HG02943 (cell line): ENCODE results near the gene SORCS2.
"Not testable (repeated sequence)": the region's sequence is repeated elsewhere in the genome, so short reads cannot be mapped to it uniquely, and the experiment has no call there.

ENCODE experiments used
- ATAC-seq: cut with Tn5 transposase; IDR thresholded peaks from one replicate; pipeline ENCODE4 v1.9.1; 2021; ENCODE audit warnings: mild to moderate bottlenecking, low read depth, moderate library complexity; ENCODE audit not compliant: unreplicated experiment

SORCS2 gene

GRCh38 chr4:7159923-7160322, 32.4 kb upstream of the SORCS2 start:
- no peak for ATAC-seq

- ATAC-seq: no peak
Observed at GRCh38 chr4:7160439-7160838, 31.9 kb upstream of the SORCS2 start.

- no peak for ATAC-seq
Observed at GRCh38 chr4:7160951-7161440, 31.3 kb upstream of the SORCS2 start.

GRCh38 chr4:7161721-7162214, 30.6 kb upstream of the SORCS2 start:
- no peak for ATAC-seq

- ATAC-seq: not testable (repeated sequence)
Observed at GRCh38 chr4:7165056-7165873, 27.1 kb upstream of the SORCS2 start.

GRCh38 chr4:7165874-7166201, 26.5 kb upstream of the SORCS2 start:
- ATAC-seq: no peak

GRCh38 chr4:7166237-7166636, 26.1 kb upstream of the SORCS2 start:
- ATAC-seq: no peak

GRCh38 chr4:7166981-7167700, 25.2 kb upstream of the SORCS2 start:
- ATAC-seq: no peak

- no peak for ATAC-seq
Observed at GRCh38 chr4:7167706-7168105, 24.6 kb upstream of the SORCS2 start.

GRCh38 chr4:7168106-7168505, 24.2 kb upstream of the SORCS2 start:
- ATAC-seq: no peak

GRCh38 chr4:7169134-7169533, 23.2 kb upstream of the SORCS2 start:
- ATAC-seq: no peak

GRCh38 chr4:7170012-7170411, 22.3 kb upstream of the SORCS2 start:
- no peak for ATAC-seq

GRCh38 chr4:7171191-7171900, 21.0 kb upstream of the SORCS2 start:
- no peak for ATAC-seq

- no peak for ATAC-seq
Observed at GRCh38 chr4:7172508-7172907, 19.8 kb upstream of the SORCS2 start.

- ATAC-seq: no peak
Observed at GRCh38 chr4:7172946-7173345, 19.4 kb upstream of the SORCS2 start.

GRCh38 chr4:7173841-7174449, 18.4 kb upstream of the SORCS2 start:
- no peak for ATAC-seq

- no peak for ATAC-seq
Observed at GRCh38 chr4:7179158-7179557, 13.2 kb upstream of the SORCS2 start.

- no peak for ATAC-seq
Observed at GRCh38 chr4:7180938-7181337, 11.4 kb upstream of the SORCS2 start.

- no peak for ATAC-seq
Observed at GRCh38 chr4:7182616-7183015, 9.7 kb upstream of the SORCS2 start.

- no peak for ATAC-seq
Observed at GRCh38 chr4:7183161-7183560, 9.2 kb upstream of the SORCS2 start.
